HG02610 (cell line): Measurements from ENCODE around the gene ELAC2.

ENCODE experiments used
- ATAC-seq: cut with Tn5 transposase; IDR thresholded peaks from one replicate; pipeline ENCODE4 v1.9.1; 2021; ENCODE audit warnings: mild to moderate bottlenecking, moderate library complexity; ENCODE audit not compliant: unreplicated experiment

ELAC2 gene

GRCh38 chr17:13016881-13017654 lies 759 bp downstream of the ELAC2 start:
- peak; percentile 8 for ATAC-seq

GRCh38 chr17:13014801-13015200 lies 3.0 kb downstream of the ELAC2 start:
- no peak for ATAC-seq

GRCh38 chr17:13010959-13011358 lies 6.9 kb downstream of the ELAC2 start:
- ATAC-seq: no peak

GRCh38 chr17:13008461-13008860 lies 9.4 kb downstream of the ELAC2 start:
- ATAC-seq: no peak

- no peak for ATAC-seq
Observed at GRCh38 chr17:13005530-13005929, 12.3 kb downstream of the ELAC2 start.

GRCh38 chr17:13004336-13004735 lies 13.5 kb downstream of the ELAC2 start:
- ATAC-seq: no peak

GRCh38 chr17:13003927-13004326 lies 13.9 kb downstream of the ELAC2 start:
- no peak for ATAC-seq

- ATAC-seq: no peak
Observed at GRCh38 chr17:13003454-13003851, 14.4 kb downstream of the ELAC2 start.

- no peak for ATAC-seq
Observed at GRCh38 chr17:13002761-13003453, 14.9 kb downstream of the ELAC2 start.

GRCh38 chr17:13001991-13002615 lies 15.7 kb downstream of the ELAC2 start:
- no peak for ATAC-seq

- no peak for ATAC-seq
Observed at GRCh38 chr17:13000561-13000960, 17.3 kb downstream of the ELAC2 start.

- ATAC-seq: no peak
Observed at GRCh38 chr17:12998874-12999273, 19.0 kb downstream of the ELAC2 start.

- no peak for ATAC-seq
Observed at GRCh38 chr17:12998461-12998860, 19.4 kb downstream of the ELAC2 start.

- no peak for ATAC-seq
Observed at GRCh38 chr17:12996941-12997340, 20.9 kb downstream of the ELAC2 start.

GRCh38 chr17:12996357-12996756 lies 21.5 kb downstream of the ELAC2 start:
- no peak for ATAC-seq

- no peak for ATAC-seq
Observed at GRCh38 chr17:12995896-12996295, 21.9 kb downstream of the ELAC2 start.

- no peak for ATAC-seq
Observed at GRCh38 chr17:12995106-12995895, 22.5 kb downstream of the ELAC2 start.

GRCh38 chr17:12994341-12995074 lies 23.3 kb downstream of the ELAC2 start:
- no peak for ATAC-seq

- ATAC-seq: no peak
Observed at GRCh38 chr17:12993631-12994030, 24.2 kb downstream of the ELAC2 start.

- no peak for ATAC-seq
Observed at GRCh38 chr17:12992676-12993075, 25.2 kb downstream of the ELAC2 start.
